SHP77 (cell line): ENCODE results near the gene MCRIP1.

Experiments
- DNase-seq, 2 experiments: peaks; one replicate each; lab custom pipeline; 2025; lab: John Stamatoyannopoulos, UW

Gene MCRIP1

GRCh38 chr17:81833160-81833920 is at the start of gene MCRIP1:
Gene MCRIP1, minus strand, starts transcription at chr17:81833291. Its CDS starts 8,785 bp downstream, at chr17:81824506.
- DNase-seq: peak; percentile 96 to 97

DNA sequence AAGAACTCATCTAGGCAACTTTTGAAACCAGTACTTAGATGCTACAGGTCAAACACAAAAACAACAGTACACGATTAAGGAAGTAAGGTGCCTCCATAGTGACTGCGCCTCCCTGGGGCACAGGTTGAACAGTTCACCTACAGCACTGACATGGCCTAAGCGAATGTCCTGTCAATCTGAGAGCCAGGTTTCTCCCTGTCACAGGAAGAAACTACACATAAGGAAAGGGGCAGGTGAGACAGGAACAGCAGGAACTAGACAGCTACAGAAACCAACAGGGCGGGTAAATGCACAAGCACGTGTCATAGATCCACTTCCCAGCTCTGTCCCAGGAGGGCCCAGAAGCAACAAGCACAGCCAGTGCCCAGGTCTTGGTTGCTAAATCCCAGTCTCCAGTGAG is 46.0 kb upstream of the MCRIP1 start:
- DNase-seq: no peak

- no peak for DNase-seq
Observed at GRCh38 chr17:81878294-81878693, 45.2 kb upstream of the MCRIP1 start.

DNA sequence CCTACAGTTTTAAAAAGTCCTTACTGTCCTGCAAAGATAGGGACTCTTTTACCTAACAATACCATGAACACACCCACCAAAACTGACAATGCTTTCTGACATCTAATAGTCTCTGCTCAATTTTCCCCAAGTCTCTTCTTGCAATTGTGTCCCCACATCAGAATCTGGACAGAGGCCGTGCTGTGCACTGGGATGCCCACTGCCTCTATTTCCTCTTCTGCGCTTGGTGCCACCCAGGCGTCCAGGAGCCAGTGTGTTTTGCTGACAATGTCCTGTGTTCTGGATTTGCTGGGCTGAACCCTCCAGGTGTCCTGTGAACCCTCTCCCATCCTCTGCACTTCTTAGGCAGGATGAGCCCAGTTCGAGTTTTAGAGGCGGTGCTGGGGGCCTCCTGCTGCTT is 44.5 kb upstream of the MCRIP1 start:
- DNase-seq: no peak

GRCh38 chr17:81871387-81872230 is 38.5 kb upstream of the MCRIP1 start:
- peak; percentile 86 to 92 for DNase-seq

DNA sequence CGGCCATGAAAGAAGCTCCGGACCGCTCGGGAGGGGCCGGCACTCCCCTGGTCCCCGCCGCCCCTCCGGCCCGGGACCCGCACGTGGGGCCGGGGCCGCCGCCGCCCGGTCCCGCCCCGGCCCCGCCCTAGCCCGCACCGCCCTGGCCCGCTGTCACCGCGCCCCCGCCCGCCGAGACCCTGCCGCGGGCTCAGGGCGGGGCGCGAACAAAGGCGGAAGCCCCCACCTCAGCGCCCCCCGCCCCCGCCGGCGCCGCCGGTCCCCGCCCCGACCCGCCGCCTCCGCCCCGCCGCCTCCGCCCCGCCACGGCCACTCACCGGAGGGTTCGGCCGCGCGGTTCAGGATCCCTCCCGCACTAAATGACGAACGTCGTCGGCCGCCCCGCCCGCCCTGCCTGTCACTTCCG is 37.9 kb upstream of the MCRIP1 start, which contains the start of gene ARHGDIA:
Gene ARHGDIA (minus strand): TSS at position 357 of the 406 bp plus-strand sequence. CDS start 1,407 bp downstream, outside the sequence.
- DNase-seq: no peak

DNA sequence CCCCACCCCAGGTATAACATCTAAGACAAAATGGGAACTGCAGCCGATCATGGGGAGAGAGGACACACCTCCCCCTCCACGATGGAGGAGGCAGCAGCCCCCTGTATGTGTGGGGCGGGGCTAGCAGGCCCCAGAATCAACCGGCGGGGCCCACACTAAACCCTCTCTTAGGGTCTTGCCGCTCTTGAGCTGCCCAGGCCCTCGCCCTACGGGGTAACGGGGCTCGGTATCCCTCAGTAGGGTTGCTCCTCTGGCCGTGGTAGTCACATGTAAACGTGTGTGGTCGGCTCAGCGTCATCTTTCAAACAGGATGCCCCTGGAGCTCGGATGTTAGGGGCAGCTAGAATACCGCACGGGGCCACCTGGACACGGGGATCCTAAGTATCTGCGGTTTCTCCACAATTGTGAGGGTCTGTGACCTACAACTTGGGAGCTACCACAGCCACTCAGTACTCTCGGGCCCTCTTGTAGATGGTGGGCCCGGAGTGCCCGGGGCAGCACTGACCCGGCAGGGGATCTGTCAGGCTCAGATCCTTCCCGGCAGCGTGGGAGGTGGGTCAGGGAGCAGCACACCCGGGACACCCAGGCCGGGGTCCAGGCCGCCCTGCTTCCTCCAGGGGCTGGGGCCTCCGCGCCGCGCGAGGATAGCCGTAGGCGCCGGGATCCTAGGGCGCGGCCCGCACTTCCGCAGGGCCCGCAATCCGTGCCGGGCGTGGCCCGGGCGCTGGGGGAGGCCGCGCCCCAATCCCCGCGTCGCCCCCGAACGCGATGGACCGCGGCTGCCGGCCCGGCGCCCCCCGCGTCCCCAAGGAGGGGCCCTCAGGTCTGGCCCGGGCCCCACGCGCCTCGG is 37.3 kb upstream of the MCRIP1 start:
- no peak for DNase-seq

GRCh38 chr17:81869221-81870130 is 36.4 kb upstream of the MCRIP1 start:
- no peak for DNase-seq

GRCh38 chr17:81868674-81869220 is 35.7 kb upstream of the MCRIP1 start:
- DNase-seq: no peak

DNA sequence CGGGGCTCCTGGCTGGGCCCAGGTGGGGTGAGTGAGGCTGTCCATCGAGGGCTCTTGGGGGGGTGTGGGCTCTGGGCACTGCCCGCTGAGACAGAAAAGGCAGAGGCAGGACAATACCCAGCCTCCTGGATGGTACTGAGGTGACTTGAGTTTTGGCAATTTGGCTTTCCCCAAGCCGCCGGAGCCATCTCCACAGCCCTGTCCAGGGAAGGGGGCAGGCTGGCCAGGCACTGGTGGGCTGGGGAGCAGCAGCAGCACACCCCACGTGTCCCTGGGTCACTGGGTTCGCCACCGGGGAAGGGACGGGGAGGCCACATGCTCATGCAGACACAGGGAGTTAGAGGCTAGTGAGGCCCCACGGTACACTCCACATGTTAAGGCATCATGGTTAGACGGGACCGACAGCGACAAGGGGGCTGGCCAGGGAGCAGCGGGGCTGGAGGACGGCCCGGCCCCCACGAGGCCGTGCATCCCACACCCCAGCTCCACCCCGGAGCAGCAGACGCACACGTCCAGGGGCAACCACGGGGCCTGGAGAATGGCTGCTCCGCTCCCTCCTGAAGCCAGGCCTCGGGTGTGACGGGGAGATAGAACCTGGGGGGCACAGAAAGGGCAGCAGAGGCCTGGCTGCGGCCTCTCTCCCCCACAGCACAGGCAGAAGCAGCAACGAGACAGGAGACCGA is 35.0 kb upstream of the MCRIP1 start:
- DNase-seq: no peak

GRCh38 chr17:81867170-81867990 is 34.3 kb upstream of the MCRIP1 start:
- peak; percentile 61 to 70 for DNase-seq

GRCh38 chr17:81866440-81867169 is 33.5 kb upstream of the MCRIP1 start:
- DNase-seq: no peak

DNA sequence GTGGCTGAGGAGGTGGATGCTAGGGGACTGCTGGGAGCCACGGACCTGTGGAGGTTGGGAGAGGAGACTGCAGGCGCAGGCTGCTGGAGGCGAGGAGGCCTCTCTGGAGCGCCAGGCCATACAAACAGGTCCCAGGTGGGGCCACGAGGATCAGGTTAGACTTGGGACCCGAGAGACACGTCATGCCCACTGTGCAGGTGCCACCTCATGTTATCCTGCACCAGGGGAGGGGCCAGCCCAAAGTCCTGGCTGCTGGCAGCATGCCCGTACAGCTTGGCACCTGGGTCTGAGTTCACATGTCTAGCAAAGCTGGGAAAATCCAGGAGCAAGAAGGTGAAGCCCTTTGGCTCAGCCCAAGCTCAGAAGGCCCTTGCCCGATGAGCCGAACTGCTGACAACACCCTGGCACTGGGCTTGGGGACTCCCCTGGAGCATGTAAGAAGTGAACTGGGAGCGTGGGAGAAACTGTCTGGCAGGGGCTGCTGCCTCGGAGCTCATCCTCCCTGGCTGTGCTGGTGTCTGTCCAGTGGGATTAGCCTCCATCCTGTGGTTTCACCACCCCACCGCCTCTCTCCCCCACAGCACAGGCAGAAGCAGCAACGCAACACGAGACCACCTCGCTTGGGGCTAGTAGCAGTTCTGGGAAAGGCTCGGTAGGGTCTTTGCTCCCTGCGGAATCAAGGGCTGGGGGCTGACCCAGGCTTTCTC is 32.8 kb upstream of the MCRIP1 start:
- DNase-seq: peak in 1 of 2 experiments; percentile 62

GRCh38 chr17:81865358-81865732 is 32.3 kb upstream of the MCRIP1 start:
- no peak for DNase-seq

- DNase-seq: no peak
Observed at GRCh38 chr17:81863833-81864768, 31.0 kb upstream of the MCRIP1 start.

DNA sequence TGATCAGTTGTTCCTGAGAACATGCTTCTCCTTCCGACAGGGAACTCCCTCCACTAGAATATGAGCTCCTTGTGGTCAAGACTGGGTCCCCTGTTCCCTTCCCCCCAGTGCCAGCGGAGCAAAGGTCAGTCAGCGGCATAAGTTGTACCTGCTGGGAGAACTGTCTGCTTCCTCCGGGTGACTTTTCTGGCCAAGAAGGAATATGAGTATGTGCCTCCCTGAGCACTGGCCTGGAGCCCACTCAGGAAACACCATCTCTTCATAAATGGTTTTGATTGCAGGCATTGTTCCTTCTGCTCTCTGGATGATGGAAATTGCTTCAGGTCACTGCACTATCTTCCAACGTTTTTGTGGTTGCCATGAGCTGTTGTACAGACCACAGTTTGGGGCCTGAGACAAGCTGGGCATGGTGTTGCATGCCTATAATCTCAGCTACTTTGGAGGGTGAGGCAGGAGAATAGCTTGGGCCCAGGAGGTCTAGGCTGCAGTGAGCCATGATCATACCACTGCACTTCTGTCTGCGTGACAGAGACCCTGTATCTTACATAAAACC is 30.1 kb upstream of the MCRIP1 start:
- no peak for DNase-seq
